OCI-LY3 (cell line): ENCODE results near the gene FAM107B.

Experiments used
- H2AFZ ChIP-seq: fragments of 200-600, 300-600 bp; shearing (Covaris generic); 2 replicates; pipeline ENCODE4 v1.6.0; 2014; ENCODE audit warnings: antibody characterized with exemption, low read depth, low read length
- H3K27ac ChIP-seq: fragments of 200-600, 300-600 bp; sonication (generic); 2 replicates; pipeline ENCODE4 v1.5.1; 2014; ENCODE audit warnings: mild to moderate bottlenecking, low read length, moderate library complexity, mixed read lengths
- H3K27me3 ChIP-seq: fragments of 200-600, 300-600 bp; sonication (generic); 2 replicates; pipeline ENCODE4 v1.6.1; 2014; ENCODE audit warnings: low read depth, low read length, mixed read lengths
- H3K36me3 ChIP-seq: fragments of 200-600, 300-600 bp; sonication (generic); replicated peaks from 2 replicates; pipeline ENCODE3; 2014; ENCODE audit warnings: low read depth, low read length, mixed read lengths
- H3K4me1 ChIP-seq: fragments of 300-600, 200-600 bp; sonication (generic); 2 replicates; pipeline ENCODE4 v1.6.1; 2014; ENCODE audit warnings: low read length, mixed read lengths
- H3K4me2 ChIP-seq: fragments of 200-600, 300-600 bp; sonication (generic); 2 replicates; pipeline ENCODE4 v1.6.1; 2014; ENCODE audit warnings: low read length, mixed read lengths
- H3K4me3 ChIP-seq: fragments of 300-600, 200-600 bp; sonication (generic); 2 replicates; pipeline ENCODE4 v1.5.1; 2014; ENCODE audit warnings: antibody characterized with exemption, mild to moderate bottlenecking, low read length, moderate library complexity
- H3K79me2 ChIP-seq: fragments of 300-600, 200-600 bp; shearing (Covaris generic); 2 replicates; pipeline ENCODE4 v1.6.1; 2014; ENCODE audit warnings: mild to moderate bottlenecking, low read length, mixed read lengths
- H3K9ac ChIP-seq: fragments of 300-600, 200-600 bp; shearing (Covaris generic); 2 replicates; pipeline ENCODE4 v1.6.0; 2014; ENCODE audit warnings: mild to moderate bottlenecking, low read length, moderate library complexity
- H3K9me3 ChIP-seq: fragments of 200-600, 300-600 bp; shearing (Covaris generic); 2 replicates; pipeline ENCODE4 v1.6.1; 2014; ENCODE audit warnings: low read length, mixed read lengths; ENCODE audit not compliant: insufficient read depth
- H4K20me1 ChIP-seq: fragments of 200-600, 300-600 bp; sonication (generic); 2 replicates; pipeline ENCODE4 v1.6.1; 2016; ENCODE audit warnings: low read length, mixed read lengths; ENCODE audit not compliant: insufficient read depth
- EZH2phosphoT487 ChIP-seq: fragments of 200-600 bp; shearing (Covaris generic); IDR thresholded peaks from 2 replicates; pipeline ENCODE4 v1.6.1; 2018; ENCODE audit warnings: antibody characterized with exemption, mixed run types, low read depth
- TF ChIP-seq, protein P1 (sequence below): fragments of 200-600, 300-600 bp; sonication (generic); IDR thresholded peaks from 2 replicates; pipeline ENCODE4 v1.5.1; 2014; ENCODE audit warnings: antibody characterized with exemption, low read length, low read depth

FAM107B gene

DNA sequence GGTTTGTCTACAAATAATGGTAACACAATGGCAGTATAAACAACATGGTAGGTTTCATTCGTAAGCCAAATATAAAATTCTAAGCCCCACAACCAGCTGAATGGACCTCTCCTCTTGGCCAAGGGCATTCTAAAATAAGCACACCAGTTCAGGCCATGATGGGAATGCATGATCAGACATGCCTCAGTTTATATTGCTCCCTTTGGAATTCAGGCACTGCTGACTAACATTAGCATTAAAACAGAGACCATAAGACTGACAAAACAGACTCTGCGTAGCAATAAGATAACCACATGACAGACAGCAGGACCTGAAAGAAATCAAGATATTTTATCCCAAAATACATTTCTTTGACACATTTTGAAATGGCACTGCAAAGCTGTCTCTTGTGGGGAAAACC, 125.8 kb downstream of the FAM107B start:
- Histone ChIP-seq H3K9ac (peak overlapping the region; percentile 66; the same call in 1 of the 2 replicates), H3K27me3 (no peaks in the 10 kb centered on the region), H3K79me2 (no peaks in the 10 kb centered on the region), H3K4me1 (peaks cover 68% of the 10 kb centered on the region), H2AFZ (no peak overlapping the region), H3K4me3 (peak overlapping the region; percentile 72), H3K4me2 (peak overlapping the region; percentile 92), H3K9me3 (no peaks in the 10 kb centered on the region), H3K27ac (peak overlapping the region; percentile 88), H4K20me1 (no peaks in the 10 kb centered on the region), H3K36me3 (no peaks in the 10 kb centered on the region)
- no peak for TF ChIP-seq EZH2phosphoT487
- TF ChIP-seq, protein P1, sequence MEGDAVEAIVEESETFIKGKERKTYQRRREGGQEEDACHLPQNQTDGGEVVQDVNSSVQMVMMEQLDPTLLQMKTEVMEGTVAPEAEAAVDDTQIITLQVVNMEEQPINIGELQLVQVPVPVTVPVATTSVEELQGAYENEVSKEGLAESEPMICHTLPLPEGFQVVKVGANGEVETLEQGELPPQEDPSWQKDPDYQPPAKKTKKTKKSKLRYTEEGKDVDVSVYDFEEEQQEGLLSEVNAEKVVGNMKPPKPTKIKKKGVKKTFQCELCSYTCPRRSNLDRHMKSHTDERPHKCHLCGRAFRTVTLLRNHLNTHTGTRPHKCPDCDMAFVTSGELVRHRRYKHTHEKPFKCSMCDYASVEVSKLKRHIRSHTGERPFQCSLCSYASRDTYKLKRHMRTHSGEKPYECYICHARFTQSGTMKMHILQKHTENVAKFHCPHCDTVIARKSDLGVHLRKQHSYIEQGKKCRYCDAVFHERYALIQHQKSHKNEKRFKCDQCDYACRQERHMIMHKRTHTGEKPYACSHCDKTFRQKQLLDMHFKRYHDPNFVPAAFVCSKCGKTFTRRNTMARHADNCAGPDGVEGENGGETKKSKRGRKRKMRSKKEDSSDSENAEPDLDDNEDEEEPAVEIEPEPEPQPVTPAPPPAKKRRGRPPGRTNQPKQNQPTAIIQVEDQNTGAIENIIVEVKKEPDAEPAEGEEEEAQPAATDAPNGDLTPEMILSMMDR: no peak

DNA sequence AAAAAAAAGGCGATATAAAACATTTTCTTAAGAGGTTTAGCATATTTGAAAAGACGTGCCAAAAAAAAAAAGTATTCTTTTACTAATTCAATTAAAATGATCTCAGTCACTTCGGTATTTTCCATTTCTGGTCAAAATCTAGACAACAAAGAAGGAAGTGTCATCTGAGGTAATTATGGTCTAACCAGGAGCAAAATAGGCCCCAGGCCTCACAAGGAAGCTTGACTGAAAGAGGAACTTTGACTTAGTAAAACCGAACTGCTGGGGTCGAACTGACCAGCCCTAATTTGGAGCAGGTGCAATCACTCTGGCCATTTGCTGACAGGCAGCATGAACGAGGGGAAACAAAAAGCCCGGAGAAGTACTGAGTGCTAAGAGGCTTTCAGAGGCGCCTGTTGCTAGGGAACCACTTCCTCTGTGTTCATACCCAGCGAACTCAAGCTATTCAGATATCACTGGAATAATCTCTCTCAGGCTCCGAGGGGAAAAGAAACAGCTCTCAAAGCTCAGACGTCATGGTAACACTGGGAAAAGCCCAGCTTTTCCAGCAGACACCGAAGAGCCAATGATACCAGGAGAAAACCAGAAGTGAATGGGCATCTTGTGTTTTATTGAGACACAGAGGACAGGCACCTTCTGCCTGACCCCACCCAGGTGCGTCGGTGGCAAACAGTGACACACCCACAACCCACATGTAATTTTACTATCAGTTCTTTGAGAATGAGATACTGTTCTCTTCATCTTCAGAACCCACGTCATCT, 126.5 kb downstream of the FAM107B start:
- peaks cover 61% of the 10 kb centered on the region for H3K4me1 ChIP-seq
- no peaks in the 10 kb centered on the region for H3K27me3 ChIP-seq
- no peaks in the 10 kb centered on the region for H3K9me3 ChIP-seq
- no peaks in the 10 kb centered on the region for H4K20me1 ChIP-seq
- no peak overlapping the region for H2AFZ ChIP-seq
- peak overlapping the region; percentile 92 for H3K4me2 ChIP-seq
- H3K9ac ChIP-seq: peak overlapping the region; percentile 66
- H3K4me3 ChIP-seq: peak overlapping the region; percentile 72
- peak overlapping the region; percentile 88 for H3K27ac ChIP-seq
- TF ChIP-seq EZH2phosphoT487: no peak
- TF ChIP-seq, protein P1: no peak
- no peaks in the 10 kb centered on the region for H3K36me3 ChIP-seq
- no peaks in the 10 kb centered on the region for H3K79me2 ChIP-seq

DNA sequence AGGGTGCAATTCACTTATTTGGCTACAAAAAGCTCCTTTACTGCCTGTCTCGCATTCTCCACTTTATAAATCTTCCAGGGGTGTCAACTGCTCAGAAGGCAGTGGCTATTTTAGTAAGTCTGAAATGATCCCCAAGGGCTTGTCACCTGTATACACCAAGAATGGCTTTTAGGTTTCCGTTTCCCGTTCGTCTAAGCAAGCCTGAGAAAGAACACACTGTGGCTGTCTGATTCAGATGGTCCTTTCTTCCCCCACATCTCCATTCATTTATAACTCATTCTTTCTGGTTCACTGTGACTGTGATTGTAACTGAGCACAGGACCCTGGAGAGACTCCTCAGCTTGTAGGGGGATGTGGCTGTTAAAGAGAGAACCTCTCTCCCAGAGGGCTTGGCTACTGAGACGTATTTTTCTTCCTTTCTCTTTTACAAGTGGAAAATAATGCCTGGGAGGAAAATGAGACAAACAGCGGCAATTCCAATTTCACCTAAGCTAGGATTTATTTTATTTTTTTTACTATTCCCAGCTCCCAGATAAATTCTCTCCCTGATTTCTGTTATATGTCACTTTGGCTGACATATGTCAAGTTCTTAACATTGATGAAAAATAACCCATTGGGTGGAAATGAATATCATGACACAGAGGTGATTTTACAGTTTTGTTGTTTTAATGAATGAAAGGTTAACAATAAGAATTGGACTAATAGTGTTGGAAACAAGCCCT, 129.3 kb downstream of the FAM107B start:
- H3K79me2 ChIP-seq: no peaks in the 10 kb centered on the region
- peaks cover 49% of the 10 kb centered on the region for H3K4me1 ChIP-seq
- H3K9me3 ChIP-seq: no peaks in the 10 kb centered on the region
- H3K4me3 ChIP-seq: no peak overlapping the region
- no peak overlapping the region; the same call in 1 of the 2 replicates for H3K27ac ChIP-seq
- H4K20me1 ChIP-seq: no peaks in the 10 kb centered on the region
- TF ChIP-seq, protein P1: no peak
- no peak for TF ChIP-seq EZH2phosphoT487
- no peaks in the 10 kb centered on the region for H3K36me3 ChIP-seq
- H3K4me2 ChIP-seq: peak overlapping the region; percentile 45
- no peaks in the 10 kb centered on the region for H3K27me3 ChIP-seq
- H3K9ac ChIP-seq: no peak overlapping the region; the same call in 1 of the 2 replicates
- no peak overlapping the region for H2AFZ ChIP-seq

DNA sequence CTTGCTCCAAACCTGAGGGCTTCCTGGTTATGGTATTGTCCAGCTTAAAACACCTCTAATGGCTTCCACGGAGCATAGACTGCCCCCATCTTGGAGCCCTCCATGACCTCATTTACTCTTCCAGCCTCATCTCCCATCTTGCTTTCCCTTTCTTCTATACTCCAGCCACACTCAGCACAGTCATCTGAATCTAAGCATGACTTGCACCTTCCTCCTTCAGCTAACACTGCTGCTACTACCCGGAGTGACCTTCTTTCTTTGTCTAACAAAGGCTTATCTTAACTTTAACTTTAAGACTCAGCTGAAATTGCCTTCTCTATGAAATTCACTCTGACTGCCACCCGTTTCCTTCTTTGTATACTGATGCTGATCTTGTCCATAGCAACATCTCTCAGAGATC, 135.1 kb downstream of the FAM107B start:
- peaks cover 8% of the 10 kb centered on the region for H3K4me1 ChIP-seq
- H3K4me2 ChIP-seq: no peak overlapping the region
- H4K20me1 ChIP-seq: no peaks in the 10 kb centered on the region
- no peaks in the 10 kb centered on the region for H3K9me3 ChIP-seq
- H3K79me2 ChIP-seq: no peaks in the 10 kb centered on the region
- H3K9ac ChIP-seq: no peak overlapping the region
- no peaks in the 10 kb centered on the region for H3K36me3 ChIP-seq
- no peaks in the 10 kb centered on the region for H3K27me3 ChIP-seq
- H3K27ac ChIP-seq: no peak overlapping the region
- H3K4me3 ChIP-seq: no peak overlapping the region
- no peak overlapping the region for H2AFZ ChIP-seq
- TF ChIP-seq, protein P1: no peak
- TF ChIP-seq EZH2phosphoT487: no peak
